ENCODE data around the gene TMED7.

DNA sequence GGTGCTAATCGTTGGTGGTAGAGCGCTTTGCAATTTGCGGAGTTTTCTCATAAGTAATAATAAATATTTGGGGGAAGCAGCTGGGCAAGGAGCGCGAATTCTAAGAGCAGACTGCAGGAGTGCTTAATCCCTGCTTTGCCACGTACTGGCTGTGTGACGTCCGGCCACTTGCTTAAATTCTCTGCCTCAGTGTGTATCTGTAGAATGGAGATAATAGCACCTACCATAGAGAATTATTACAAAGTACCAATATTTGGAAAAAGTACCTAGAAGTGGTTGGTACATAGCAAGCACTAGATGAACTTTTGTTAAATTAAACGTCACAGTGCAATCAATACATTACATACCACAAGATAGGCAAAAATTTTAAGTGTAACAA is 598 bp upstream of the TMED7 start:
- TF ChIP-seq, protein P1, sequence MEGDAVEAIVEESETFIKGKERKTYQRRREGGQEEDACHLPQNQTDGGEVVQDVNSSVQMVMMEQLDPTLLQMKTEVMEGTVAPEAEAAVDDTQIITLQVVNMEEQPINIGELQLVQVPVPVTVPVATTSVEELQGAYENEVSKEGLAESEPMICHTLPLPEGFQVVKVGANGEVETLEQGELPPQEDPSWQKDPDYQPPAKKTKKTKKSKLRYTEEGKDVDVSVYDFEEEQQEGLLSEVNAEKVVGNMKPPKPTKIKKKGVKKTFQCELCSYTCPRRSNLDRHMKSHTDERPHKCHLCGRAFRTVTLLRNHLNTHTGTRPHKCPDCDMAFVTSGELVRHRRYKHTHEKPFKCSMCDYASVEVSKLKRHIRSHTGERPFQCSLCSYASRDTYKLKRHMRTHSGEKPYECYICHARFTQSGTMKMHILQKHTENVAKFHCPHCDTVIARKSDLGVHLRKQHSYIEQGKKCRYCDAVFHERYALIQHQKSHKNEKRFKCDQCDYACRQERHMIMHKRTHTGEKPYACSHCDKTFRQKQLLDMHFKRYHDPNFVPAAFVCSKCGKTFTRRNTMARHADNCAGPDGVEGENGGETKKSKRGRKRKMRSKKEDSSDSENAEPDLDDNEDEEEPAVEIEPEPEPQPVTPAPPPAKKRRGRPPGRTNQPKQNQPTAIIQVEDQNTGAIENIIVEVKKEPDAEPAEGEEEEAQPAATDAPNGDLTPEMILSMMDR (IDR thresholded peaks at IDR 0.05; ENCODE audit: control extremely low read depth in 1 of 3, insufficient read depth in 1 of 3, low read depth in 1 of 3, low read length in 3 of 3), result no peak
- no peak for TF ChIP-seq CEBPB (IDR thresholded peaks at IDR 0.05; ENCODE audit: low read depth, low read length)
- TF ChIP-seq RAD21 (IDR thresholded peaks at IDR 0.05 in 1 of 2, conservative IDR thresholded peaks at IDR 0.05 in 1 of 2; ENCODE audit: low read depth in 2 of 2, low read length in 2 of 2), result no peak
- TF ChIP-seq GTF2F1 (IDR thresholded peaks at IDR 0.05; ENCODE audit: borderline replicate concordance, low read depth, low read length), result no peak
- TF ChIP-seq EZH2 (IDR thresholded peaks at IDR 0.05; ENCODE audit: low read depth, low read length, severe bottlenecking), result no peak
- TF ChIP-seq TCF12 (IDR thresholded peaks at IDR 0.05; ENCODE audit: low read depth, low read length), result no peak
- no peak for TF ChIP-seq EP300 (IDR thresholded peaks at IDR 0.05; ENCODE audit: borderline replicate concordance in 1 of 2, low read depth in 2 of 2, low read length in 2 of 2)
- no peak for TF ChIP-seq HDAC2 (IDR thresholded peaks at IDR 0.05; ENCODE audit: borderline replicate concordance in 1 of 2, low read depth in 2 of 2, low read length in 2 of 2)
- TF ChIP-seq GABPA (IDR thresholded peaks at IDR 0.05; ENCODE audit: borderline replicate concordance, insufficient read depth, low read length), result no peak
- TF ChIP-seq CHD2 (IDR thresholded peaks at IDR 0.05; ENCODE audit: low read length), result no peak
